ENCODE results near the gene NCOA6.
"Not testable (repeated sequence)": the region's sequence is repeated elsewhere in the genome, so short reads cannot be mapped to it uniquely, and the experiment has no call there.

Gene NCOA6

DNA sequence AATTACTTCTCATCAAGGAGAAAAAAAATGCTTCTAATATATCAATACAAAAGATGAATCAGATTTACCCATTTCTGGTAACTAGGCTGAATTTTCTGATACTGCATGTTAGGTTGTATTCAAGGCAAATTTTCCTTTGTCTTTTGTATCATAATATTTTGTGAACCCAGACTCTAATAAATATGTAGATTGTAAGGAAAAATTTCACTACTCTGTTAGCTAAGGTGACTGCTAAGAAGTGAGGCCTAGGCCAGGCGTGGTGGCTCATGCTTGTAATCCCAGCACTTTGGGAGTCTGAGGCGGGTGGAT is 108.6 kb downstream of the NCOA6 start:
- DNase-seq: no peak

DNA sequence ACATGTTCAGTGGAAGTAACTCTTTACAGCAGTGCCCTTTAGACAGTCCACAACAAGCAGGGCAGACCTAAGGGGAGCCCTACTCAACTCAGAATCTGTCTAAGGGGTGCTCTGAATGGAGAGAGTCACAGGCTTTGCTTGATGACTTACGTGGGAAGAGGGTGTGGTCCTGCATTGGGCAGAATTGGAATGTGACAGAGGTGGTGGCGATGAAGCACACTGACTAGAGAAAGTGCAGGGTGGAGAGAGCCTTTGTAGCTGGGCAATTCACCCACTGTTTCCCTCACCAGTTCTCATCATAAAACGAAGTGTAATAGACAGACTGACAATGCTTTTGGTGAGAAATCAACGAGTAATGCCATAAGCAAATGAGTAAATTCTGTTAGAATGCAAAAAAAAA is 110.1 kb downstream of the NCOA6 start:
- no peak for DNase-seq

DNA sequence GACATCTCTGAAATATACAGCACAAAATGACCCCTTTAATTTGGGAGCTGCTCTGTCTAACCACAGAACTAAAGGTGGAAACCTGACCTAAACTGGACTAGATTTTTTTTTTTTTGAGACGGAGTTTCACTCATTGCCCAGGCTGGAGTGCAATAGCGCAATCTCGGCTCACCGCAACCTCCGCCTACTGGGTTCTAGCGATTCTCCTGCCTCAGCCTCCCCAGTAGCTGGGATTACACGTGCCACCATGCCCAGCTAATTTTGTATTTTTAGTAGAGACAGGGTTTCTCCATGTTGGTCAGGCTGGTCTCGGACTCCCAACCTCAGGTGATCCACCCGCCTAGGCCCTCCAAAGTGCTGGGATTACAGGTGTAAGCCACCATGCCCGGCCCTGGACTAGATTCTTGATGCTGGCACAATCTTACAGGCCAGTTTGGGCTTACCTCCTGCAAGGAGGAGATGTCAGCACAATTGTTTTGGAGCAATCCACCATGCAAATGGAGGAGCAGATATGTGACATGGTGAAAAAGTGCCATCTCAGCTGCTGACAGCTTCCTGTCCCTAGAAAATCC is 111.4 kb downstream of the NCOA6 start:
- DNase-seq: not testable (repeated sequence)

DNA sequence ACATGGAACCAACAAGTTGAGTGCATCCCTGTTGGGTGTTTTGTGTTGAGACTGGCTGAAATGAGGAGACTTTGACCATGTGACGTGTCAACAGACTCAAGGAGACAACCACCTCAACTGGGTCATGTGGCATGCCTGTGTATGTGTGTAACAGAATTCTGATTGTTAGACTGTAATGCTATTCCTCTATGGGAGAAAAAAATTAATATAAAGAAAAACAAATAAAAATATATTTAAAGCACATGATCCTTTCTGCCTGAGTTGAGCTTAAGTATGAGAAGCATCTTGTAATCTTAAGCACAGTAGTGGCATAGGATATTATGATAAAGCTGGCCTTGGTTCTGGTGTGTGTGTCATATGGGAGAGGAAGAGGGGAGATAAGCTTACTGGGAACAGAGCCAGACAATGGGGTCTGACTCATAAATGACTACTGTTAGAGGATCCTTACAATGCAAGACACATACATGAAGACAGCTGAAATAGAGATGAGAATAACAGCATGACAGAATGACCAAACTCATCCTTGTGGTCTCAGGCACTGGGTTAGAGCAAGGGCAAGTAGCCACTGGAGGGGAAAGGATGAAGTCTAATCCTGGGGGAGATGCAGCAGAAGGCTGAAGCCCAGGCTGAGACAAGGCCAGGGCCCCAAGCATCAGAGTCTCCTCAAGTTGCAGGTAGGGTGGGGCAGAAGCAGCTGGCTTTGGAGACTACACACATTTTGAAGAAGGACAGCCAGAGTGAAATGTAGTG is 112.1 kb downstream of the NCOA6 start:
- peak; percentile 98 for DNase-seq

DNA sequence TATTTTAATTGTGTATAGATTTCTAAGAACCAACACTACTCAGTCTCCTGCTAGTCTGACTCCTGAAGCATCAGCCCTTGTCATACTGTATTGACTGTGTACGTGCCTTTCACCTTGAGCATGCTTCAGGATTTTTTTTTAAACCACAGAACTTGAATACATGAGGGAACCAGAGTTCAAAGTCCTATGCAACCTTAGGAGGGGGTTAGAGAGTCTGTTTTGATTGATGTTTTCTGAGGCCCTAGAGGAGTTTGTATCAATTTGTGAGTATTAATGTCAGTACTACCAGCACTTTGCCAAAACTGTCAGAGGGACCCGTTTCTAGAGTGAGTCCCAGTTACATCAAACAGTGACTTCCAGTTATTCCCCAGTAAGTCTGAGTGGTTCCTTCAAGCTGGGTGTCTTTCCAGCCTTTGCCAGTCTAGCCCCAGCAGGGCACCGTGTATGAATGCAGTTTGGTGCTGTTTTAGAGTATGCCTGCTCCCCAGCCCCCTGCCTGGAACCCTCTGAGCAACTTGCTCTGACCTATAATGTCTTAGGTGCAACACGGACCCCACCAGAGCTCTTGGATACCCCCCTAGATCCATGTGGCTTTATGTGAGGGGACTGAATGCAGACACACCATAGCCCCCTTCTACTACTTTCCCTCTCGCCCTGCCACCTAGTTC is 112.8 kb downstream of the NCOA6 start:
- DNase-seq: no peak

DNA sequence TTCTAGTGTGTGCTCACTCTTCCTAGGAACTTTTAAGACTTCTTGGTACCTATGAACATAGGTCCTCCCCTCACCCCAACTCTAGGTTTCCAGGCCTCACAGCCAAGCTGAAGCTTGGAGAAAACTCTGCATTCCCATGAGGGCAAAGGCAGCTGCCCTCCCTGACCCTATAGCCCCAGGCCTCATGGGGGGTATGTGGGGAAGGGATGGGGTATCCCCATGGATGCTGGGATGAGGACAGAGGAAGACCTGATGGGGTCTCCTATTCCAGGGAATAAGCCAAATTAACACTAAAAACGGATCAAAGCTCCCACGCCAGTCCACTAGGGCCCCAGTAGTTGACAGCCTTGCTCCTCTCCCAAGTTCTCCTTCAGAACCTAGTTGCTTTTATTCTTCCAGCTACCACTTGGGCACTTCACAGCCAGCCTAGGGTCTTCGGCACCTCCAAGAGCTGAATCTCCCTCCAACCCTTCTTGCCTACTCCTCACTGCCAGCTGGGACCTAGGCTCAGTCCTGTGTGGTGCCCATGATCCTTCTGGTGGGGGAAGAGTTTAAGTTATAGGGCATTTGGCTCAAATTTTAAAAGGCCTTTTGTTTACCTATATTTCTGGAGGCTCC is 113.5 kb downstream of the NCOA6 start:
- no peak for DNase-seq

DNA sequence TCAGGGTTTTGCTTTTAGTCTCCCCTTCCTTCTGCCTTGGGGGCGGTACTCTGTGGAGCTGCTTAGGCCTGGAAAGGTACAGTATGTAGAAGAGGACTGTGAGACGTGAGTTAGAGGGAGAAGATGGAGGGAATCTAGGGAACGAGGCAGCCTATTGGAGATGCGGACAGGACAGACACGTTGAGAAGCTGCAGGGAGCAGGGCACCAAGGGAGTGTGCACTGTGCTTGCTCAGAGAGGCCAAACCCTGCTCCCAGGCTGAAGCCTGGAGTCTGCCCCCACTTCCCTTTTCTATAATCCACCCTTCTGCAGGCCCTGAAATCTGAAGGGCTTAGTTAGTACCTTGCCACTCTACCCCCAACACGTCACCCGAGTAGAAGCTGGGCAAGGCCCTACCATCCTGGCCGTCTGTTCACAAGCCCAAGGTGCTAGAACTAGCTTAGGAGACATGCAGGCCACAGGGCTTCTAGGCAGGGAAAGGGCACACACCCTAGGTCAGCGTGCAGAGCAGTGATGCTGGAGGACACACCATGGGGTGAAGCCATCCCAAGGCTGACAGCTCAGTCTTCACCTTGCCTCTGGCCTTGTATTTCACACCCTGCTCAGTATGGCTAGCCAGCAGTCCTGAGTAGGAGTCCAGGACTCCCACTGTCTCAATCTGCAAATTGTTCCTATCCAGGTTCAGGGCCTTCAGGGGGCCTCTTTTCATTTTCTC is 114.4 kb downstream of the NCOA6 start:
- DNase-seq: peak; percentile 28

DNA sequence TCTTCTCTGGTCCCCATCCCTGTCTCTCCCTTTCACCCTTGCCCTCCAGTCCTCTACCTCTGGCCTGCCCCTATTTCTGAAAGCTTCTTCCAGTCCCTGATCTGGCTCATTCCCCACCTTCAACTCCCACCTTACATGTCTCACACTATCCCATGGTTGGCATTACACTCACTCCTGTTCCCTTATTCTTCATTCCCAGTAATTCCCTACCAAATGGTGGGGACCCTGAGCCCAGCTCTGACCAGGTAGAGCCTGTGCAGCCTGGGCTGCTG is 114.9 kb downstream of the NCOA6 start:
- DNase-seq: no peak

DNA sequence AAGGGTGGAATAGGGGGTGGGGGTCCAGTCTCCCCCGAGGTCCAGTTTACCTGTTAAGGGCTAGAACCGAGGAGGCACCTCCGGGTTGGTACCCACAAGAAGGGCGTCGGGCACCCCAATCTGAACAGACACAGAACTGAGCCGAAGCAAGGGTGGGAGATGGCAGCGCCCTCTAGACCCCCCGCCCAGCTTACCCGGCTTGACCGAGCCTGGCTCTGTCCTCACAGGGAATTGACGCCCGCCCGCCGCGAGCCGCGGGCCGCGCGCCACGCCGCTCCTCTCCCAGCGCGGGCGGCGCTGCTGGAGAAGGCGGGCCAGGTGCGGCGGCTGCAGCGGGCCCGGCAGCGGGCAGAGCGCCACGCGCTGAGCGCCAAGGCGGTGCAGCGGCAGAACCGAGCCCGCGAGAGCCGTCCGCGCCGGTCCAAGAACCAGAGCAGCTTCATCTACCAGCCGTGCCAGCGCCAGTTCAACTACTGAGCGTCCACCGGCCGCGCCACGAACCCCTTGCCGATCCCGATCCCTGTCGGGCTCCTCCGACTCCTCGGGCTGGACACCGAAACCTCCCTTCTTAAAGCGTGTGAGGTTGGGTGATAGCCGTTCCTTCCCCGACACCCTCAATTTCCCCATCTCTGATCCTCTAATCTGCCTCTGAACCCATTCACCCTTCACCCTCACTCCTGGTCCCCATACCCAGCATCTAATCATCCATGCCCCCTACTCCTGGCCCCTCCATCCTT is 115.5 kb downstream of the NCOA6 start:
- peak; percentile 85 for DNase-seq

DNA sequence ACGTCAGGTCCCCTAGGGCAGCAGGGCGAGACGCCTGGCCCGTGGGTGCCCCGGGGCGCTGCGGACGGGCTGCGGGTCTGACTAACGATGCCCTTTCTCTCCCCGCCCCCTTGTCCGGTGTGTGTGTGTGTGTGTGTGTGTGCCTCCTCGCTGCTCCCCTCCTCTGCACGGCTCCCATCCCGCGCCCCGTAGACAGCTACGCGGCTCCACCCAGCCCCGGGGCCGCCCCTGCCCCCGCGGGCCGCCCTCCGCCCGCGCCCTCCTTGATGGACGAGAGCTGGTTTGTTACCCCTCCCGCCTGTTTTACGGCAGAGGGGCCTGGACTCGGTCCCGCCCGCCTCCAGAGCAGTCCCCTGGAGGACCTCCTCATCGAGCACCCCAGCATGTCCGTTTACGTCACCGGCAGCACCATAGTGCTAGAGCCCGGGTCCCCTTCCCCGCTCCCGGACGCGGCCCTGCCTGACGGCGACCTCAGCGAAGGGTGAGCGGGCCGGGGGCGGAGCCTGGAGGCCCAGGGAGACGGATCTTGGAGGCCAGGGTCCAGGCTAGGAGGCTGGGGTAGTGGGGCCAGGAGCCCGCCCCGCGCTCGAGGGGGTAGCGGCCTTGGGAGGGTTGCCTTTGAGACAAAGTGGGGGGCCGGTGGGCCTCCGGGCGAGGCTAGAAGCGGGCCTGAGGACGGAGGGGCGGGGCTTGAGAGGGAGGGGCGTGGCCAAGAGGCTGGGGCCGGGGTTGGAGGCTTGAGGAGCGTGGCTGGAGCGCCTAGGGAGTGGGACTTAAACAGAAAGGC is 116.2 kb downstream of the NCOA6 start:
- peak; percentile 89 for DNase-seq

DNA sequence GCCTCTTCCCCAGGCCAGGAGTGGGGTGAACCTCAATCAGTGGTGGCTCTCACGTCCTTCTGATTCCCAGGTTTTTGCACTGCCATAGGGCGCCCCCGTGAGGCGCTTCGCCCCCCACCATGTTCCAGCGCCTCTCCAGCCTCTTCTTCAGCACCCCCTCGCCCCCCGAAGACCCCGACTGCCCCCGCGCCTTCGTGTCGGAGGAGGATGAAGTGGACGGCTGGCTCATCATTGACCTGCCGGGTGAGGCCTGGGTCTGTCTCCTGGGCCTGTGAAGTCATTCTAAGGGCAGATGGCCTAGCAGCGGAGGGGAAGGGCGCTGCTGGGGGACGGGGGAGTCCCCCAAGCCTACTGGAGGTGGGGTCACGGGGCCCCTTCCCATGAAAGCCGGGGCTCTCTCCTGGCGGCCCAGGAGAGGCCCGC is 116.8 kb downstream of the NCOA6 start:
- DNase-seq: peak; percentile 72

DNA sequence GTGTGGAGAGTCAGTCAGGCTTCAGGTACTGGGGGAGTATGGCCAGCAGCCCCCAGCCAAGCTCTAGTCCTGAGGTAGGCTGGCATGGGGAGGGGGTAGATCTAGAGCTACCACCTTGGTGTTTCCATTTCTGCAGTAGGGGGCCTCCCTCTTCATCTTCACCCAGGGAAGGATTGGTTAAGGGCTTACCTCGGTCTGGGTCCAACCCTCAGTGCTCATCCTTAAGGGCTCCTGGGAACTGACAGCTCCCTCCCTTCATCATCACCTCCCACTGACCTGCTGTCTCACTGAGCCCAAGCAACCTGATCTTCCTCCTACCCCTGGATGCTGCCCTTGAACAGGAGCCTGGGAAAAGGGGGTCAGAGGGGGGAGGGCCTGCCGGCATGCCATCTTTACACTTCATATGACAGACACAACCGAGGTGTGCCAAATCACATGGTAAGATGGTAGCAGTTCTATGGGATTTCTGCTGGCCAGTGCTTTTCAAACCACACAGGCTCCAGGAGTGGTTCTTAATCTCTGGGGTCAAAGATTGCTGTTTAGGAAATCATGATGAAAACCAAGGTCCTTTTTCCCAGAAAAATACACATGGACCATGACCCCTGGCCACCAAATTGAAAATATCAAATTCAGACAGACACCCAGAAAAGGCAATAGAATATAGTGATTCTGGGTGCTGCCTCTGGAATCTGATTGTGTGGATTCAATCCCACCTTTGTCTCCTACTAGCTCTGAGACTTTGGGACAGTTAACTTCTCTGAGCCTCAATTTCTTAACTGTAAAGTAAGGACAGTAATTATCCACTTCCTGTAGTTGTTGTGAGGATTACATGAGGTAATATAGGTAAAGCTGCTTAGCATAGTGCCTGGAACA is 118.3 kb downstream of the NCOA6 start:
- no peak for DNase-seq

DNA sequence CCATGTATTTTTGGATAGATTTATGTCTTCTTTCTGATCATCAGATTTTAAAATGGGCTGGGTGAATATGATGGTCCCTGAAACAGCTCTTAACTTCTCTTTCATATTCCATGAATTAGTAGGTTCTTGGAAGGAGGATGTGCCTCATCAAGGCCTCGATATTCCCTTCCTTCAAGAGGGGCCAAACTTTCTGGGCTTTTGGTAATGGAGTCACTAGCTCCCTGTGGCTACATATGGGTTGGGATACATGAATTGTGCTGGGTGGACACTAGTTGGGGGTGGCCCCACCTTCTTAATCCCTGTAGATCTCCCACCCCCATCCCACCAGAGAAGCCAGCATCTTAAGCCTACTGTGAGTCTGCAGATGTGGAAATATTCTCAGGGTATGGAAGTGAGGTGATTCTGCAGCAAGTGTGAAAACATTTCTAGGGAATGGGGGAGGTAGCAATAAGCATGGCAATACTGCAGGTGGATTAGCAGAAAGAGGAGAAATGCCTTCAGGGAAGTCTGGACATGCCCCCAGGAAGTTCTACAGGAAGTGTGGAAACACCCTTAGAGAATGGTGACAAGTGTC is 119.1 kb downstream of the NCOA6 start:
- no peak for DNase-seq

DNA sequence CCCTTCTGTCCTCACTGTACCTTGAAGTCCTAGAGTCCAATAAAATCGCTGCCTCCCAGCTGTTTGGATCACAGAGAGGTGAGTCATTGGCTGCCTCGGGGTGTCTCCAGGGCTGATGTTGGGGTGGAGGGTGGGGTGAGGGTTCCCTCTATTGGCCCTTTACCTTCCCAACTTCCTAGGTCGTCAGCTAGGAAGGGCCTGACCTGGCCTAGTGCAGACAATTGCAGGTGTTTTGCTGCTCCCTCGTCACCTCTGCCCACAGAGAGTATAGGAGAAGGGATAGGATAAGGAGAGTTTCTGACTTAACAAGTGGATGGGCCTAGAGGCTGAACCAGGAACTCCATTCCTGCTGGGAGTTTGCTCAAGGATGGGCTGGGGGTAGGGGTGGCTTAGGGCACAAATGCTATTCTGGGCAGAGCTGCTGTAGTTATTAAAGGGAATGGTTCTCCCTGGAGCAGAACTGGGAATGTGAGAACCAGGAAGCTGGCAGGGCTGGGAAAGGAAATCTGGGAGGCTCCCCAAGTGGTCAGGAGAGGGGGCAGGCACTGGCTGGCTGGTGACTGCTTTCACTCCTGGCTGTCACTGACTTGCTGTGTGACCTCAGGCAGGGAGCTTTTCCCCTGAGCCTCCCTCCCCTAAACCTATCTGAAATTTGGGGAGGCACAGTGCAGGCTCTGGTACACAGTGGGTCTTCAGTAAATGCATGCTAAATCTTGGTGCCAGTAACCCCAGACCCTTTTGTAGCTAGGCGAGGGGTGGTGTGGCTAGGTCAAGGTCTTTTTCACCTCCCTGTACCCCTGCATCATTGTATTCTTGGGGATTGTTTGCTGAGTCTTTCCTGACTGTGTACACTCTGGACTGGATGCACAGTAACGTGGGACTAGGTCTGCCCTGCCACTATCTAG is 119.8 kb downstream of the NCOA6 start:
- peak; percentile 40 for DNase-seq

DNA sequence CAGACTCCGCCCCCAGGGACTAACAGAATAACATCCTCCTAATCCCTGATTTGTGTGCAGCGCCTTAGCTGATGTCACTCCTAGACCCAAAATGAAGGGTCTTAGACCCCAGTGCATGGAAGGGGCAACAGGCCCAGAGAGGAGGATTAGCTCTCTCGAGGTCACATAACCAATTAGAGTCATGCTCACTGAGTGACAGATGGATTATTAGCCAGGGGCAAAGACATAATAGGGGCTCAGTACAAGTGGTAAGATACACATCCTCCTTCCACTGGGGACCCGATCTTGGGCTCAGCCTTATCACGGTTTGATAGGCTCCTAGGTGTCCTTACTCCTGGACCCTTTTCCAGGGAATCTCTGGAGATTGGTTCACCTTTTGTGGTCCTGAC is 120.4 kb downstream of the NCOA6 start:
- no peak for DNase-seq

DNA sequence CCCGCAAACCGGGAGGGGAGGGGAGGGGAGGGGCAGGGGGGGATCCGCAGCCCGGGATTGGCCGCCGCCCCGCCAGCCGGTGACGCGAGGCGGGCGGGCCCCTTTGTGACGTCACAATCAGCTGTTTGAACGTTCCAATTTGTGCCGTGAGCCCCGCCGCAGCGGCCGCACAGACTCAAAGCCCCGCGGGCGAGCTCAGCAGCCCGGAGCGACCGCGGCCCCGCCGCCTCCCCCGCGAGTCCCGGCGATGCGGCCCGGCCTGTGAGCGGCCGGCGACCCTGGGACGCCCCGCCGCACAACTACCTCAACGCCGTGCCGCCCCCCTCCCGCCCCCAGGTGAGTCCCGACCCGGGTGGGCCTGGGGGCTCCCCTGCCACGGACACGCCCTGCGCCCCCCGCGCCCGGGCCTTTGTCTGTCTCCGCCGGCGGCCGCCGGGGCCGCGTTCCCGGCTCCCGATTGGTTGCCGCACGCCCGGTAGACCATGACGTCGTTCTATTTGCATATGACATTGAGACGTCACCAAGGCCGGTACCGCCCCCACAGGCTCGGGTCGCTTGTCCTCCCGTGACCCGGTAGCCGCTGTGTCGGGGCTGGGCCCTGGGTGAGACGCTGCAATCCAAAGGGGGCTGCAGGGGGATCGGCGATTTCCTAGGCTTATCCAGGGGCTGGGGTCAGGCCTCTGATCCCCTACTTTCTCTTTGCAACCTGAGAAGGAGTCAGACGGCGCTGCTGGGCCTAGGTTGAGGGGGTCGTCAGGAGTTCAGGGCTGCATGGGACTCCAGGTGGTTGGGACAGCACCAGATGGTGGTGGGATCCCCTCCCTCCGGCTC is 121.1 kb downstream of the NCOA6 start, which contains the start of gene TP53INP2:
Gene TP53INP2 (plus strand): TSS at position 168 of the 831 bp plus-strand sequence. CDS start 4,396 bp downstream, outside the sequence.
- peak; percentile 96 for DNase-seq

DNA sequence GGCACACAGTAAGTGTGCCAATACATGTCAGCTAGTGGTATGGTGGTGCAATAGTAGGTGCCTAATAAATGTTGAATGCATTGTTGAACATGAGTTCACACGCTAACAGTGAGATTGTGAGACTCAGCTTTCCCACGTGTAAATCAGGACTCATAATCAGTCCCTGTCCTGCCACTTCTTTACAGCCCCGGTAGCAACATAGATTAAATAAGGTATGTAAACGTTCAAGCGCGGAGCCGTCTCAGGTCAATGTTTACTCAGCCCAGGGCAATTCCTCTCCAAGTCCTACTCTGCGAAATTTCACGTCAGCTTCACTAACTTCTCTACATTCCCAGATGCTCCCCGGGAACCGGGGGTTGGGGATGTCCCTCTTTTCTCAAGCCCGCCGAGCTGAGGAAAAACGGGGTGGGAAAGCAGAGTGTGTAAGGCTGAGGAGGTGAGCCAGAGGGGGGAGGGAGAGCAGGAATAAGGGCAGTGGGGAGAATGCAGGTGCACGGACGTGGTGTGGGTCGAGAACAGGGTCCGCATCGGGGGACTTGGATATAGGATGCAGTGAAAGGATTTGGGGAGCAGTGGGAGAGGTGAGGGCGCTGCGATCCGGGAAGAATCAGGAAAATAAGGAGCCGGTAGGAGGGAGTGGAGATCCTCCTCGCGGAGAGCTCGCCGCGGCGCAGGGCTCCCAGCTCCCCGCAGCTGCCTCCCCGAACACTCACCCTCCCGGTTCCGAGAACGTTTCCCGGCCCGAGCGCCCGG is 121.9 kb downstream of the NCOA6 start:
- DNase-seq: peak; percentile 61

DNA sequence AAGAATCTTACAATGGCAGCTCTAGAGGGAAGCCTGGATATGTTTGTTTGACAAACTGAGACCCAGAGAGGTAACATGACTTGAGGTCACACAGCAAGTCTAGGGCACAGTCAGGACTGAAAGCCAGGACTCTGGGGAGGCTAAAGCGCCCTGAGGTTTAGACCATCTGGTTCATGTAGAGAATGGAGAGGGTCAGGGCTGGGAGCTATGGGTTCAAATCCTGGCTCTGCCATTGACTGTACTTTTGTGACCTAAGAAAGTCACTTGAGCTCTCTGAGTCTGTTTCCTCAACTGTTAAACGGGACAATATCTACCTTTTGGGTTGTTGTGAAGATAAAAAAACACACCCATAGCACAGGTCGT is 122.4 kb downstream of the NCOA6 start:
- no peak for DNase-seq
